HG03565 (cell line): ENCODE results near the gene TDRD7.
A peak's percentile ranks its signal among the peaks of the same experiment; 100 is the strongest.
"Not testable (repeated sequence)": the region's sequence is repeated elsewhere in the genome, so short reads cannot be mapped to it uniquely, and the experiment has no call there.

Experiments
- ATAC-seq: cut with Tn5 transposase; IDR thresholded peaks from one replicate; pipeline ENCODE4 v1.9.1; 2021; ENCODE audit warnings: mild to moderate bottlenecking, moderate library complexity; ENCODE audit not compliant: unreplicated experiment

The TDRD7 gene

DNA sequence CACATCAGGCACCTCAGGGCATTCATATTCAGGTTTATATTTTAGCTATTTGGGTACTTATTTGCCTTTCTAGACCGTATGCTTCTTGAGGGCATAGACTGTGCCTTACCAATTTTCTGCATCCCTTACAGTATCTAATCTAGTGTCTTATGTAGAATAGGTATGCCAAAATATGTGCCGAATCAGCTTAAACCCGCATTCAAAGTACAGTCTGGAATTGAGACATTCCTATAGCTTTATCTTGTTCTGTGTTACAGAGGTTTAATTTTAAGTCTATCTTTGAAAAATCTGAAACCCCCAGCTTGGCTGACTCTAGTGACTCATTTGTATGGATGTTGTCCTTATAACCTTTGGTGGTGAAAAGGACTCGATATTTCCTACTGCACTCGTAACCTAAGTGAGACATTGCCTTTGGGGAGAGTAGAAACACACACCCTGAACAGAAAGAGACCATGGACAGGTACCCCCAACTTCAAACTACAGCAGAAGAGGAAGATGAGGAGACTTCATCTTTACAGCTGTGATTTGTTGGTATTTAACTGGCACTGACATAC, 62.6 kb downstream of the TDRD7 start:
- ATAC-seq, result no peak

GRCh38 chr9:97475059-97475458, 63.2 kb downstream of the TDRD7 start:
- no peak for ATAC-seq

DNA sequence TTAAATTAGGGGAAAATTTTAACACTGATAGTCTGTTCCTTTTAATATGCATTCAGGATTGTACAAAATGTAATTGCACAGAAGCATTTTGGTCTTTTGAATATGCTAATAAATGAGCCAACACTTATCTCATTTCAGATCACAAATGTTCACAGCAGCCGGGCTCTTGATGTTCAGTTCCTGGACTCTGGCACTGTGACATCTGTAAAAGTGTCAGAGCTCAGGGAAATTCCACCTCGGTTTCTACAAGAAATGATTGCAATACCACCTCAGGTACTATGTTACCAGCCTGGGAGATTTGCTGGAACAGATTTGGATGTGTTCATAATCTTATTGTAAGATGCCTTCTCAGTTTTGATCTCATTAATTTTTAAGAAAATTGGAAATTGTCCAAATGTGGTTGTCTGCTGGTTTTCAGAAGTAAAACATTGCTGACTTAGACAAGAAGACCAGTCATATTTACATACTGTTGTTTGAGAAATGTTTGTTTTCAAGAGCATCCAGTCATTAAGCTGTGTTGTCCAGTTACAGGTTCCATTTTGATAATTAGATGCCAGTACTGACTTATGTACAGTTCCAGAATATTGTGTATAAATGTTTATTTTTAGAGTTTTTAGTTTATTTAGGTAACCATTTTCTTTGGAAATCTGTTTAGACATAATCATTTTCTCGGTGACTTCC, 66.5 kb downstream of the TDRD7 start:
- no peak for ATAC-seq

- ATAC-seq, result no peak
These were observed 67.7 kb downstream of the TDRD7 start for GRCh38 chr9:97479496-97480159.

DNA sequence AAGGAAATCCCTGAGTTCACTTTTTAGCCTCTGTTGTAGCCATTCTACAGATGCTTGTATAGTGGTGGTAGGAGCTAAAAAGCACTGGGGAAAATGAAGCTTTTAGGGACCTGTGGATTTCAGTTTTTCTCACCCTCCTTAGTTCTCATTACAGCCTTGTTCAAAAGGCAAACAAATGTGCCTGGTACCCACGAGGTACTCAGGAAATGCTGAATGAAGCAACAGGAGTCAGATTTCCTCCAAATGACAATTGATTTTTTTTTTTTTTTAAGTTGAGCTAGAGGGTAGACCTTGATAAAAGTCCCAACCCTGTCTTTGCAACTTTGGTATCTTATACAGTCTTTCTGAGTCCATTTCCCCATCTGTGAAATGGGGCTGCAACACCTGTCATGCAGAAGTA, 68.3 kb downstream of the TDRD7 start:
- ATAC-seq, result no peak

GRCh38 chr9:97480749-97481148, 68.9 kb downstream of the TDRD7 start:
- ATAC-seq, result no peak

DNA sequence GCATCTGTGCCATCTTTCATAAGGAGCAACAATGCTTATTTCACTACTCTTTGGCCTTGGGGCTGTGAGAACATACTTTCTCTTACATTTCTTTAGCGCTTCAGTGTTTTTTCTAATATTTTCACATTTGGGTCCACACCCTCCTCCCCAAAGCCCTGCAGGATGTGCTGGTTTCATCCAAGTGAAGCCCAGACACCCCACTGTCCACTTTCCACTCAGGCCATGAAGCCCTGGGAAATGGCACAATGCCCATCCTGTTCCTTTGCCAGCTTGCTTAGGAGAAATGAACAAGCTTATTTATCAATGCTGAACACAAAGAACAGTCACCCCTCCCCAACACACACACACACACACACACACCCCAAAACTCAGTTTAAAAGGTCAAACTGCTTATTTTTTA, 72.2 kb downstream of the TDRD7 start:
- no peak for ATAC-seq

GRCh38 chr9:97487107-97487506, 75.2 kb downstream of the TDRD7 start:
- ATAC-seq, result no peak

- no peak for ATAC-seq
These were observed 76.0 kb downstream of the TDRD7 start for GRCh38 chr9:97487861-97488260.

- ATAC-seq, result no peak
These were observed 79.5 kb downstream of the TDRD7 start for GRCh38 chr9:97491216-97491999.

DNA sequence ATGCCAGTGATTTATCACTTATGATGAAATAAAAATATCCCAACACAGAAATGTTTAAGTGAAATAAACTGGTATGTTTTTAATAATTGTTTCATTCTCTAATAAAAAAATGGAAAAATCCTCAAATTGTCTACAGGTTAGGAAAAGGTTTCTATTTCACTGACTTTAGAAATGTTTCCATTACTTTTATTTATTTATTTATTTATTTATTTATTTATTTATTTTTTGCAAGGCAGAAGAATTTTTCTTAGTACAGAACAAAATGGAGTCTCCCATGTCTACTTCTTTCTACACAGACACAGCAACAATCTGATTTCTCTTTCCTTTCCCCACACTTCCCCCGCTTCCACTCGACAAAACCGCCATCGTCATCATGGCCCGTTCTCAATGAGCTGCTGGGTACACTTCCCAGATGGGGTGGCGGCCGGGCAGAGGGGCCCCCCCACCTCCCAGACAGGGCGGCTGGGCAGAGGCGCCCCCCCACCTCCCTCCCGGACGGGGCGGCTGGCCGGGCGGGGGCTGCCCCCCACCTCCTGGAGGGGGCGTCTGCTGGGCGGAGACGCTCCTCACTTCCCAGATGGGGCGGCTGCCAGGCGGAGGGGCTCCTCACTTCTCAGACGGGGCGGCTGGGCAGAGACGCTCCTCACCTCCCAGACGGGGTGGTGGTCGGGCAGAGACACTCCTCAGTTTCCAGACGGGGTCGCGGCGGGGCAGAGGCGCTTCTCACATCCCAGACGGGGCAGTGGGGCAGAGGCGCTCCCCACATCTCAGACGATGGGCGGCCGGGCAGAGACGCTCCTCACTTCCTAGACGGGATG, 85.9 kb downstream of the TDRD7 start:
- not testable (repeated sequence) for ATAC-seq

- not testable (repeated sequence) for ATAC-seq
These were observed 87.0 kb downstream of the TDRD7 start for GRCh38 chr9:97498846-97499245.

DNA sequence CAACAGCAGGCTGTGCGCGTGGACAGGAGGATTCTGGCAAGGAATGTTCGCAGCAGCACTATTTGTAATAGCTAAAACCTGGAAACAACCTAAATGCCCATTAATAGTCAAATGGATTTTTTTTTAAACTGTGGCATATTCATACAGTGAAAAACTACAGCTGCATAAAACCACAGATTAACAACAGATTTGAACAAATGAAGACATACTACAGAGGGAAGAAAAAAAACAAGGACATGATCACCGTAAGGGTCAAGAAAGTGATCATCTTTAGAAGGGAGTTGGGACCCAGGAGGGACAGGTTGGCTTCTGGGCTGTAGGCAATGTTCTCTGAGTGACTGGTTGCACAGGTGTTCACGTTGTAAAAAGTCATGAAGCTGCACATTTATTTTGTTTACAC, 88.4 kb downstream of the TDRD7 start:
- ATAC-seq, result no peak

GRCh38 chr9:97500765-97501176, 88.9 kb downstream of the TDRD7 start:
- ATAC-seq, result no peak

DNA sequence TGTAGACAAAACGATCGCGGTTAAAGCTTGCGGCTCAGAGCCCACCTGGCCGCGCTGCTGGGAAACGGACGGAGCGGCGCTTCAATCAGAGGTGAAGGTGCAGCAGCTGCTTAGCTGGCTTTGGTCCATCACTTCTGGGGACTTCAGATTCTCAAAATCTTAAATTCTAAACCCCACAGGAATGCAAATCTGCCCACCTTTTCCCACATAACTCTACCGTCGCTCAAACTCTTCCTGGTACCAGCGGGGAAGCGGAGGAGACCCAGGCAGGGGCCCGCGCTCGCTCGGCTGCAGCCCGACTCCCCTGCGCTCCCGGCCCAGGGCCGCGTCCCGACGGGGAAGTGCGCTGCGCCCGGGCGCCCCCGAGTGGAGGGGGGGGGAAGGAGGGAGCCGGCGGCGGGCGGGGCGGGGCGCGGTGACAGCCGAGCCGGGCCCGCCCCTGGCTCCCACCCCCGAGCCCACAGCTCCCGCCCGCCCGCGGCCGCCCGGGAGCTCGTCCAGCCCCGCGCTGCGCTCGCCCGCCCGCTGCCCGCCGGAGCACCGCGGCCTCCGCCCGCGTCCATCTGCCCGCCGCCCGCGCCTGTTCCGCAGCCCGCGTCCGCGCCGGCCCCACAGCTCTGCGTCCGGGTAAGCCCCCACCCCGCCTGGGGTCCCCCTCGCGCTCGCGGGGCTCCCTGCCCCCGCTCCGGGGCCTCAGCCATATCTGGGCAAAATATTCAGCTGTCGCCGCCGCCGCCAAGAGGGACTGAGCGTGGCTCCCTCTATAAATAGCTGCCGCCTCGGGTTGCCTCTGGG, 89.5 kb downstream of the TDRD7 start, which contains the start of gene TMOD1:
Gene TMOD1 (plus strand): TSS at position 490 of the 795 bp plus-strand sequence. CDS start 22,523 bp downstream, outside the sequence.
- ATAC-seq, result peak; percentile 41

DNA sequence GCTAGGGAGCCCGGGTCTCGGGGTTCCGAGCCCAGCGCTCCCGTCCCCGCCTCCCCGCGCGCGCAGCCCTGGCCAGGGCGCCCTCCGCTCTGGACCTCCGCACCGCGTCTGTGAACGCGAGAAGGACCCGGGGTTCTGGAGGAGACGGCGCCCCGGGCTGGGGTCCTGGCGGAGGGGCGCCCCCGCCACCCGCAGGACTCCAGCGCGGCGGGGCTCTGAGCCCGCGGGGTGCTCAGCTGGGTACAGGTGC, 90.0 kb downstream of the TDRD7 start:
- ATAC-seq, result no peak

DNA sequence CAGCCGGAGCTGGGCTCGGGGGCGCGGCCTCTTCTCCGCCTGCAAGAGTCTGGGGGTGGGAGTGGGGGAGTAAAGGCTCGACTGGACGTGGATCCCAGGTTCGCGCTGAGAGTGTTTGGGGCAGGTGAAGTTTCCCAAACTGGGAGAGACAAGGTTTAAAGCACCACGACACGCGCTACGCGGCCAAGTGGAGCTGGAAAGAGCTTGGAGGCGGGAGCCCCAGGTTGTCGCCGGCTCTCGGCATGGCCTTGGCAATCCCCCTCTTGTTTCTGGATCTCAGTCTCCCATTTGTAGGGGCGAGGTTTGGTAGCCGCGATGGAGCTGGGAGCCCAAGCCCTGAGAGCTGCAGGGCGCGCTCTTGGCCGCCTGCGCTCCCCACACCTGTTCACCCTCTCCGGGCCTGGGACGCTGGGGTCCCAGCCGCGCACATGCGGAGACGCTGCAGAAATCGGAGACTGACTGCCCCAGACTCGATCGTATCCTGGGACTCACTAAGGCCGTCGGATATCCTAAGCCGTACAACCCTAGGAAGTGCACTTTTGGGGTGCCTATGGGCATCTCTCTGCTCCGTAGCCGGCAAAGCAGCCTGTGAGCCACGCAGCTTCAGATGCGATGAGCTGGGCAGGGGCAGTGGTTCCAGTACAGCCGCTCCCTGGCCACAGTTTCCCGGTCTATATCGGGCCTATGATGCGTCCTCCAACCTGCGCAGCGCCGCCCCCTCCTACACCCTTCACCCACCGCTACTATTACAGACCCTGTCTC, 90.5 kb downstream of the TDRD7 start:
- ATAC-seq, result no peak

- ATAC-seq, result no peak
These were observed 91.3 kb downstream of the TDRD7 start for GRCh38 chr9:97502984-97503861.

DNA sequence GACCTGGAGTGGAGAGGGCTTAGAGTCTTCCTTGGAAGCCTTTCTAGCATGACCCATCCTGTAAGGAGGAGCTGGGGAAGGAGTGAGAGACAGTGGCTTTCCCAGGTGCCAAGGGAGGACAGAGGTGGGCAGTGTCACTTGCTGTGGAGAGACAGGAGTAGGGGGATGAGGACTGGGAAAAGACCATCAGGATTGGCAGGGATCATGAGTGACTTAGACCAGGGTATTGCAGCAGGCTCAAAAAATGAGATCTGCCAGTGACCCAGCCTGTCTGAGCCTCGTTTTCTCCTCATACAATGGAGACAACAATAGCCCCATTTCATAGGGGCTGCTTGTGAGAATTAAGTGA, 91.9 kb downstream of the TDRD7 start:
- ATAC-seq, result no peak
